Stimulated activated memory B cell treated with anti-CD40 and anti-IgM and Interleukin-4, amounts not matched to agents 10 μg/mL and 1 μg/mL and 100 μg/mL, for 72 hours (primary cell): ENCODE results near the gene GPATCH3.
"Not testable (repeated sequence)": the region's sequence is repeated elsewhere in the genome, so short reads cannot be mapped to it uniquely, and the experiment has no call there.

Source experiments
- ATAC-seq: fragments of 150-1000 bp; cut with Tn5 transposase; 2 replicates; pipeline ENCODE4 v1.10.0; 2021
- H3K27ac Mint-ChIP-seq: one replicate; pipeline ENCODE4 v1.8.0; 2022; ENCODE audit warnings: mild to moderate bottlenecking, mixed read lengths
- H3K27me3 Mint-ChIP-seq: one replicate; pipeline ENCODE4 v1.8.0; 2022; ENCODE audit warnings: mixed read lengths
- H3K36me3 Mint-ChIP-seq: one replicate; pipeline ENCODE4 v1.8.0; 2022; ENCODE audit warnings: mixed read lengths
- H3K4me1 Mint-ChIP-seq: one replicate; pipeline ENCODE4 v1.8.0; 2022; ENCODE audit warnings: mixed read lengths
- H3K4me3 Mint-ChIP-seq: one replicate; pipeline ENCODE4 v1.8.0; 2022; ENCODE audit warnings: mild to moderate bottlenecking, moderate library complexity, mixed read lengths
- H3K9me3 Mint-ChIP-seq: one replicate; pipeline ENCODE4 v1.8.0; 2022; ENCODE audit warnings: mixed read lengths

The GPATCH3 gene

GRCh38 chr1:26847826-26848225 is 52.4 kb downstream of the GPATCH3 start:
- not testable (repeated sequence) for H3K9me3 Mint-ChIP-seq, H3K27me3 Mint-ChIP-seq, H3K27ac Mint-ChIP-seq, H3K4me3 Mint-ChIP-seq, H3K4me1 Mint-ChIP-seq, ATAC-seq
- peaks cover 58% of the 10 kb centered on the region for H3K36me3 Mint-ChIP-seq

GRCh38 chr1:26844424-26845196 is 55.7 kb downstream of the GPATCH3 start:
- Mint-ChIP-seq H3K9me3 (no peaks in the 10 kb centered on the region), H3K36me3 (peaks cover 35% of the 10 kb centered on the region), H3K4me3 (no peak overlapping the region), H3K4me1 (peaks cover 2% of the 10 kb centered on the region), H3K27ac (no peak overlapping the region), H3K27me3 (no peaks in the 10 kb centered on the region)
- no peak for ATAC-seq
